HG03095 (cell line): ENCODE data around the gene JAGN1.
"Not testable (repeated sequence)": the region's sequence is repeated elsewhere in the genome, so short reads cannot be mapped to it uniquely, and the experiment has no call there.

Source experiments
- ATAC-seq: cut with Tn5 transposase; IDR thresholded peaks from one replicate; pipeline ENCODE4 v1.9.1; 2021; ENCODE audit warnings: moderate library complexity; ENCODE audit not compliant: unreplicated experiment

Gene JAGN1

GRCh38 chr3:9890249-9891071 lies at the start of gene JAGN1:
Gene JAGN1 (plus strand): TSS chr3:9890610. CDS start chr3:9890723, 113 bp downstream.
- peak; percentile 72 for ATAC-seq

- no peak for ATAC-seq
Observed at GRCh38 chr3:9841015-9841414, 49.4 kb upstream of the JAGN1 start.

GRCh38 chr3:9843715-9844438 lies 46.5 kb upstream of the JAGN1 start, which contains the start of gene RPUSD3:
Gene RPUSD3 (minus strand): TSS chr3:9844008. CDS start chr3:9843990, 18 bp downstream.
- peak; percentile 99 for ATAC-seq

DNA sequence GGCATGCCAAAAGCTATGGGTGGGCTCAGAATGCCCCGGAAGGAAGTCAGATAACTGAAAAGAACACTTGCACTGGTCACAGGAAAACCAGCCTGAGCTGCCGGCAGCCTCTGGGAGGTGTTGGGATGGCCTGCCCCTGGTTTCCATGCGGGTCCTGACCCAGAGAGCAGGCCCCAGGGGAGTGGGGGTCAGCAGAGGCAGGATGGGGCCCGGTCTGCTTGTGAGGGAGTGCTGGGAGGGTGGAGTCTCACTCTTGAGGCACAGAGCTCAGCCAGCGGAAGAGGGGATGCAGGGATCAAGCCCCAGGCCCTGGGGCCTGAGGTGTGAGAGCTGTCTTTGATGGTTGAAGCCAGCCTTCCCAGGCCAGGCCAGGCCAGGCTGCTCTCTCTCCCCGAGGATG lies 44.2 kb upstream of the JAGN1 start:
- no peak for ATAC-seq

- ATAC-seq: no peak
Observed at GRCh38 chr3:9846931-9847488, 43.4 kb upstream of the JAGN1 start.

GRCh38 chr3:9847870-9848269 lies 42.5 kb upstream of the JAGN1 start:
- ATAC-seq: not testable (repeated sequence)

DNA sequence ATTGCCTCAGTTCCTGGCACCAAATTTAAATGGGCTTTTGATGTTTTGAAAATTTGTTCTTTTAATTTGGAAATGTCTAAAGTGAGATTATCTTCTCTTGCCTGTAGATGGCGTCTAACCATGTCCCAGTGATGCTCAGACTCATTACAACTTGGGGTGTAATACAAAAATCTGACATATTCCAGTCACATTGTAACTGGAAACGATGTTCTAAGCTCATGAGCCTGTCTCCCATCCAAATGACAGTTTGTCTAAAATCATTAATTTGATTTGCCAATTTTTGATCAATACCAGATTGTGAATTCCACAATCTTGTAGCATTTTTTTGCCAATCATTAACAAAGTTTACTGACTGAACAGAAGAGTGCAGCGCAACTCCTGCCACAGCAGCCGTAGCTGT lies 41.5 kb upstream of the JAGN1 start:
- ATAC-seq: not testable (repeated sequence)

DNA sequence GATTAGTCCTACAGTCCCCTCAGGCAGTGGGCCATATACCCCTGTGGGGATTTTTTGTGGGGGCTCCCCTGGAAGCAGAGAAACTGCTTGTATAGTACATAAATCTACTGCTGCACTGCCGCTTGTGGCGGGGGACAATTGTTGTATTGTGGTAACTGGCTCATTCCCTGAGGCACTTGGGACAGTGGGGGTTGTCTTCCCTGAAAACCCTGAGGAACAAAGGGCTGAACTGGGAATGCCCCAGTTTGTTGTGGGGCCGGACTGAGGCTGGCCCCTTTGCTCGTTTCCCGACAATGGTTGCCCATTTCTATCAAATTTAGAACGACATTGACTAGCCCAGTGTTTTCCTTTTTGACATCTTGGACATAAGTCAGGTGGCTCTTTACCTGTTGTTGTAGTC lies 39.0 kb upstream of the JAGN1 start:
- not testable (repeated sequence) for ATAC-seq

DNA sequence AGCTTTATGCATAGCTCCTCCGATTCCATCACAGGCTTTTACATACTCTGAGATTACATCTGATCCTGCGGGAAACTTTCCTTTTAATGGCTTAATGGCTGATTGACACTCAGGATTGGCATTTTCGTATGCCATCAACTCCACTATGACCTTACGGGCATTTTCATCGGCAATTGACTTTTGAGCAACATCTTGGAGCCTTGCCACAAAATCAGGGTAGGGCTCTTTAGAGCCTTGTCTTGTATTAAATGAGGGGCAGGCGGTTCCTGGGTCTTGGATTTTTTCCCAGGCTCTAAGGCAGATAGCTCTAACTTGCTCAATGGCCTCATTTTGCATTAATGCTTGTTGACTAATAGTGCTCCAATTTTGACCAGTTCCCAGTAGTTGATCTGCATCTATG lies 38.5 kb upstream of the JAGN1 start:
- not testable (repeated sequence) for ATAC-seq

DNA sequence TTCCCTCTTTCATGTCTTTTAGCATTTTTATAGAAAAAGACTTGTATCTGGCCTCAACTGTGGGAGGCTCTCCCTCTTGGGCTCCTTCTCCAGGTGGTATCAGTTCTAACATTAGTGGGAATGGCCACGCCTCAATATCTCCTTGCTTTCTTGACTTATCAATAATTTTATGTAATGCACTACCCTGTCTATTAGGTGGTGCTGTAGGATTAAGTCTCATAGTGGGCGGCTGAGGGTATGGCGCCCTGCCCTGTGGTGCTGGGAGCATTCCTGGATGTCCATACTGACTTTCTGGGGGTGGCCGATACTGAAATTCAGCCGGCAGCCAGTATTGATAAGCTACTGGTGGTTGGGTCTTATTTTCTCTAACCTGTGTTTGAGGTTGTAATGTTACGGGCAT lies 37.9 kb upstream of the JAGN1 start:
- ATAC-seq: no peak

GRCh38 chr3:9854291-9854940 lies 36.0 kb upstream of the JAGN1 start:
- not testable (repeated sequence) for ATAC-seq

GRCh38 chr3:9855594-9855993 lies 34.8 kb upstream of the JAGN1 start:
- no peak for ATAC-seq

- no peak for ATAC-seq
Observed at GRCh38 chr3:9859530-9860025, 30.8 kb upstream of the JAGN1 start.

GRCh38 chr3:9861201-9861600 lies 29.2 kb upstream of the JAGN1 start:
- no peak for ATAC-seq

DNA sequence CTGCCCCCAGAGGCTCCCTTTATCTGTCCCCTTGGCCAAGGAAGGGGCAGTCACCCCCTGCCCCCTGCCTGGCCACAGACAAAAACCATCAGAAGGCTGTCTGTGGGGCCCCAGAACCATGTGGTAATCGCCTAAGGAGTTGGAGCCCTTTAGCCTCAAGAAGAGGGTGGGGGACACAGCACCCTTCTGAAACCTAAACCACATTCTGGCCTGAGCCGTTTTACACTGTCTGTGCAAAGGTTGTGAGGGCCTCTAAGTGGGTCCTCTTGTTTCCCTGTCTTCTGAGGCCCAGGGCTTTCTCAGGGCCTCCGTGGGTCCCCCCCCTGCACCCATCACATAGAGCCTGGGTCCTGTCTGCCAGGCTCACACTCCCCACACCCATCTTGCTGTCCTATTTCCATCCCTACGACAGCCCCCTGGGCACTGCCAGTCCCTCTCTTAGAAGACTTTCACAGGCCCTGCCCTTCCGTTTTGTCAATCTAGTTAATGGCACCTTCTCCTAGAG lies 28.7 kb upstream of the JAGN1 start:
- ATAC-seq: no peak

GRCh38 chr3:9862391-9863057 lies 27.9 kb upstream of the JAGN1 start:
- ATAC-seq: no peak

DNA sequence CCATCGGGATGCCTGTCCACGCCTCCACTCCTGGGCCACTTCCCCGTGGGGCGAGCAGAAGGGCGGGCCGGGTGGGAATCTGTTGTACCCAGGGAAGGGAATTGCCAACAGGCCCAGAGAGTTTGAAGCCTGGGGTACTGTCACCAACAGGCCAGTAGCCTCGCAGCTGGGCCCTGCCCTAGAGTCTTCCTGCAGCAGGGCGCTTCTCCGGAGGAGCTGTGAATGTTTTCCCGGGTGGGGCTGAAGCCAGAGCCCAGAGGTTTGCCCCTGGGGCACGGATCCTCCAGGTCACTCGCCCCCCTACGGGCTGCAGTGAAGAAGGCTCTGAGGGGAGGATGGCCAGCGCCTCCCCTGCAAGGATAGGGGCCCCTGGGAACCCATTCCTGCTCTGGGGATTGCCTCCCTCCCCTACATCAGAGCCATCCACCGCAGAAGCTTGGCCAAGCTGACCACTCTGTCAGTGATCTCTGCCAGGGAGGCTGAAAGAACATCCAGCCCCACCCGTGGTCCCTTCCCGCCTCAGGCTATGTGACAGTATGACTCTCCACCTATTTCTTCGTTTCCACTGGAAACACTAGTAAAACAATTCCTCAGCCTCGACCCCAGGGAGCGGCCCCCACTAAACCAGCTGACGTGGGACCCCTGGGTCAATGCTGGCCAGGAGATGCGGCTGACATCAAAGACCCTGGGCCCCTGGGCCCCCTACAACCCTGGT lies 27.2 kb upstream of the JAGN1 start:
- no peak for ATAC-seq

DNA sequence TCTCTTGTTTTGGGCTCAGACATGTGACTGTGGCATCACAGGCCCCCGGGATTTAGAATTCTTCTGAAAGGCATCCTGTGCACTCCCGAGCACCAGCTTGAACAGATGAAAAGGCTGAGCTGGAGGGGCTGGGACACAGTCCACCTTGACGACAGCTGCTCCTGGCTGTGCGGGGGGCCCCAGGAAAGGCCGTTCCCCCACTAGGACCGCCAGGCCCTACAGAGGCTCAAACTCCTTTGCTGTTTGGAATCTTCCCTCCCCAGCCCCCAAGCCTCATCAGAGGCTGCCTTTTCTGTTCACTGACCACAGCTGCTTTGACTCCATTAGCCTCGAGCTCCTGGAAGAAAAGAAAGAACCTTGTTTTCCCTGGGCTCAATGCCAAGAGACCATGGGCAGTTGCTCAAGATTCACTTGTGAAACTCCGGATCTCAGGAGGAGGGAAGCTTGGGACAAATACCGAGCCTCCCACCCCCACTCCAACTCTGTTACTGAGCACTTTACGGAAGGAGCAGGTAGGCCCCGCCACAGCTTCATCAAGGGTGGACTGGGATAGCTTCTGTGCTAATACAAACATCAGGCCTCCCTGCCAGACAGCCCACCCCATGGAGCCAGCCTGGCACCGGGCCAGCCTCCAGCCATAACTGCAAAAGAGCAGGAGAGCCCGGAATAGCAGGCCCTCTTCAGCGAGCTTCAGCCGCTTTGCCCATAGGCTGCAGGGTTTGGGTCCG lies 26.0 kb upstream of the JAGN1 start:
- no peak for ATAC-seq

DNA sequence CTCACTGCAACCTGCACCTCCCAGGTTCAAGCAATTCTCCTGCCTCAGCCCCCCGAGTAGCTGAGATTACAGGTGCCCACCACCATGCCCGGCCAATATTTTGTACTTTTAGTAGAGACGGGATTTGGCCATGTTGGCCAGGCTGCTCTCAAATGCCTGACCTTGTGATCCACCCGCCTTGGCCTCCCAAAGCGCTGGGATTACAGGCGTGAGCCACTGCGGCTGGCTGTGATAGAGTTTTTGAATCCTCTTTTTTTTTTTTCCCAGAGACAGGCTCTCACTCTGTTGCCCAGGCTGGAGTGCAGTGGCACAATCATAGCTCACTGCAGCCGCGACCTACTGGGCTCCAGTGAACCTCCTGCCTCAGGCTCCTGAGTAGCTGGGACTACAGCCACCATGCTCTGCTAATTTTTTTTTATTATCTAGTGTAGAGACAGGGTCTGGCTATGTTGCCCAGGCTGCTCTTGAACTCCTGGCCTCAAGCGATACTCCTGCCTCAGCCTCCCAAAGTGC lies 25.2 kb upstream of the JAGN1 start:
- ATAC-seq: not testable (repeated sequence)
